Epithelial cell of prostate (primary cell): Measurements from ENCODE around the gene BTBD2.
A peak's percentile ranks its signal among the peaks of the same experiment; 100 is the strongest.

ENCODE experiments used
- DNase-seq: peaks from one replicate; pipeline ENCODE4 v3.0.0-alpha.2; 2011; ENCODE audit warnings: low read depth, low spot score
- H3K27ac ChIP-seq: fragments of 450-650 bp; 2 replicates; pipeline ENCODE4 v1.5.1; 2017; ENCODE audit warnings: mild to moderate bottlenecking

The BTBD2 gene

DNA sequence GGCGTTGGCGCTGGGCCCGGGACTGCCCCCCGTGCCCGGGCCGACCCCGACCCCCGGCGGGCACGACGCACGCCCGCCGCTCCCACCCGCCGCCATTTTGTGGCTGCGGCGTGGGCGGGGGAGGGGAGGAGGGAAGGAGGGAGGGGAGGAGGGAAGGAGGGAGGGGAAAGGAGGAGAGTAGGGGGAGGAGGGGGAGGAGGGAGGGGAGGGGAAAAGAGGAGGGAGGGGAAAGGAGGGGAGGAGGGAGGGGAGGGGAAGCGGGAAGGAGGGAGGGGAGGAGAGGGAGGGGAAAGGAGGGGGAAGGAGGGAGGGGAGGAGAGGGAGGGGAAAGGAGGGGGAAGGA is at the start of gene BTBD2:
Gene BTBD2, minus strand, starts transcription at position 107 of the 343 bp plus-strand sequence. Its CDS starts 11 bp downstream, at position 96.
- DNase-seq = no peak
- H3K27ac ChIP-seq = no peak within 1 kb of the TSS

GRCh38 chr19:2064788-2065524 is 49.4 kb upstream of the BTBD2 start:
- no peak overlapping the region for H3K27ac ChIP-seq
- no peak for DNase-seq

DNA sequence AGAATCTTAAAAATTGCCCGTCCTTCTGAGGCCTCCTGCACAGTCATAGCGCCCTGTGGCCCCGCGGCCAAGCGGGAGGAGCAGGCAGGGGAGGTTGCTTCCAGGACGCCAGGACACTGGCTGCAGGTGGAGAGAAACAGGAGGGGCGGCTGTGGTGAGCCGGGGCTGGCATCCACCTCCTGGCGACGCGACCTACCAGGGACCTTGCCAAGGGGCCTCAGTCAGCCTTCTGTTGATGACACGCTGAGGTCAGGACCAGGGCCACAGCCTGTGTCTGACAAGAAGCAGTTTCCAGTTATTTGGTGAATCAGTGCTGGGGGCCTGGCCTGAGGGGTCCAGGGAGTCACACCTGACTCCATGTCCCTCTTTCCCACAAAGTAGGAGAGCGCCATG is 48.9 kb upstream of the BTBD2 start:
- no peak for DNase-seq
- no peak overlapping the region for H3K27ac ChIP-seq

DNA sequence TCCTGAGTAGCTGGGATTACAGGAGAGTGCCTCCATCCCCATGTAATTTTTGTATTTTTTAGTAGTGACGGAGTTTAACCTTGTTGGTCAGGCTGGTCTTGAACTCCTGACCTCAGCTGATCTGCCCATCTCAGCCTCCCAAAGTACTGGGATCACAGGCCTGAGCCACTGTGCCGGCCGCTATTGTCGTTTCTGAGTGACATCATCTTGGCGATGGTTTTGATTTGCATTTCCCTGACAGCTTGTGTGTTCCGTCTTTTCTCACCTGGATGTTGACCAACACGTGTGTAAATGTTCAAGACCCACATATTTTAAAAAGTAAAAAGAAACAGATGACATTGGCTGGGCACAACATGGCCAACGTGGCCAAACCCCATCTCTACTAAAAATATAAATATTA is 48.3 kb upstream of the BTBD2 start:
- H3K27ac ChIP-seq = no peak overlapping the region
- no peak for DNase-seq

GRCh38 chr19:2062770-2063169 is 47.3 kb upstream of the BTBD2 start:
- DNase-seq = no peak
- no peak overlapping the region for H3K27ac ChIP-seq

GRCh38 chr19:2062389-2062729 is 46.8 kb upstream of the BTBD2 start:
- DNase-seq = no peak
- no peak overlapping the region for H3K27ac ChIP-seq

DNA sequence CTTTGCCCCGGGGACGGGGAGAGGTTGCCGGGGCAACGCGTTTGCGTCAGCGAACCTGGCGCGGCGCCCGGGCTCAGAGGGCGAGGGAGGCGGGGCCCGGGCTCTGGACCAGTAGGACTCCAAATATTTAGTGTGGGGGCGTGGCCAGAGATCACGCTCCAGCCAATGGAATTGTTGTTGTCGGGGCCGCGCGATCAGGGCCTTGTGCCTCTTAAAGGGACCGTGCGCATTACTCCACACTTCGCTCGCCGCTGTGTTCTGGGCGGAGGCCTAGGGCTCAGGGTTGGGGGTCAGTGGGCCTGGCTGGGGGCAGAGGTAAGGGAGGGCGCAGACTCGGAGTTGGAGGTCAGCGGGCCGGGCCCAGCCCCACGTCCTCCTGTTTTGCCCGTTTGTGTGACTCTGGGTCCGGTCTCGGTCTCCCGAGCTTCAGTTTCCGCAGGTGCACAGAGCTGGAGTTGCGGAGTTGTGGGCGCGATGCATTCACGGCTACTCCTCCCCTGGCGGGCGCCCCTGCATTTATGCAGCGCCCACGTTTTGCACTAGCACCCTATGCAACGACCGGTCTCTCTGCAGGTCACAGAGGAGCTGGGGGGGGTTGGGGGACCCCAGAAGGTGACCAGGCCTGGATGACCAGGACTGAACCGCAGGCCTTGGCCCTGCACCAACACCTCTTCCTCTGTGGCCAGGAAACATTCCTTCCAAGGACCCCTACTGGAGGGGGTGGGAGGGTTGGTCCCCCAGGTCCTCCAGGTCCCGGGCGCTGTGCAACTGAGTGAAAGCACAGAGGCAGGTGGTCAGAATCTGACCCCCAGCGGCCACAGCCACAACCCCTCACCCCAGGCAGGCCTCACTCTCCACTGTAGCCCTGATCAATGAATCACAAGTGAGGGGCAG is 46.2 kb upstream of the BTBD2 start:
- DNase-seq = peak; percentile 80
- peak overlapping the region; percentile 98 for H3K27ac ChIP-seq

GRCh38 chr19:2060884-2061494 is 45.5 kb upstream of the BTBD2 start:
- no peak for DNase-seq
- peak overlapping the region; percentile 98 for H3K27ac ChIP-seq

DNA sequence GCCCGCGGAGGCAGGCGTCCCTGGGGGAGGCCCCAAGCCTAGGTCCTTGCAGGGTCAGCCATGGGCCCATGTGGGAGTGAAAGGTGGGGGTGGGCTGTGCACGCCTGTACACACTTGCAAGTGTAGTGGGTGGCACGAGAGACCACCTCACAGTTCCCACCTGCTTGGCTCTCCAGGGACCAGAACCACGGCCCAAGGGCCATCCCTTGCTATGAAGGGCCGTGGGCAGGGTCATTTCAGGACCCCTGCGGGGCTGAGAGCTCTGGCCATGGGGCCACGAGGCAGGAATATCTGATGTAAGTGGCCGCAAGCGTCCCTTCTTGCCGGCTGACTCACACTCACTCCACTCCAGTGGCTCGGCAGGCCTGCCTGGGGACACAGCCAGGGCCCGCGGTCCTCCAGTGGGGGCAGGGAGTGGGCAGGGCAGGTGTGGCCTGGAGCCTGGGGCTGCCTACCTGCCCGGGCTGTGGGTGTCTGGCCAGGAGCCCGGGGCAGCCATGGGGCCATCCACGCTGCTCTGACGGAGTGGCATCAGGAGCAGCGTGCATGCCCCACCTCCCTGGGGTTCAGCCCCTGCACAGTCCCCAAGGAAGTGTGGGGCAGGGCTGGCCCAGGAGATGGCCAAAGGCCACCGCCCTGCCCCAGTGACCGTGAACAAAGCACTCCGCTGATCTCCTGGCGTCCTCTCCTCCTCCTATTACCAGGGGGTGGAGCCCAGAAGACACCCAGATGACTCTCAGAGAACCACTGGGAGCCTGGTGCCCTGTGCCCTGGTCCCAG is 44.1 kb upstream of the BTBD2 start:
- no peak for DNase-seq

DNA sequence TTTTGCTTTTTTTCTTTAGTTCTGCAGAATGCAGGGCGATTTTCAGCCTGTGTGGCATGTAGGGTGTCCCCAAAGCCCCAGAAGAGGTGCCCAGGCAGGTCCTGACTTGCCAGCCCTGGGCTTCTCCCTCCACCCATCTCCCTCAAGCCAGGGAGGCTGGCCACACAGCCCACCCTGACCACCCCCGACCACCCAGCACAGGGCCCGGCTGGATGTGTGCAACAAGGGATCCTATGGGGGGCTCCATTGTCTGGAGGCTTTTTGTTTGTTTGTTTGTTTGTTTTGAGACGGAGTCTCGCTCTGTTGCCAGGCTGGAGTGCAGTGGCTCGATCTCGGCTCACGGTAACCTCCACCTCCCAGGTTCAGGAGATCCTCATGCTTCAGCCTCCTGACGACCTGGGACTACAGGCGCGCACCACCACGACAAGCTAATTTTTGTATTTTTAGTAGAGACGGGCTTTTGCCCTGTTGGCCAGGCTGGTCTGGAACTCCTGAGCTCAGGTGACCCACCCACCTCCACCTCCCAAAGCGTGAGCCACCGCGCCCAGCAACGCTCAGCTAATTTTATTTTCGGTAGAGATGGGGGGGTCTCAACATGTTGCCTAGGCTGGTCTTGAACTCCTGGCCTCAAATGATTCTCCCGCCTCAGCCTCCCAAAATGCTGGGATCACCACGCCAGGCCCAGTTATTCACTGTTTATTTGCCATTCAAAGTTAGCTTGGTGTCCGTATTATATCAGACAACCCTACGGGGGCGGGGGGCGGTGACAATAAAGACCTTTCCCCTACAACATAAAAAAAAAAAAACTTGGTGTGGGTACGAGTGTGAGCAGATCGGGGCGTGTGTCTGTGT is 43.3 kb upstream of the BTBD2 start:
- no peak for DNase-seq
- peak overlapping the region; percentile 98 for H3K27ac ChIP-seq

More for the DNA sequence above, 44.1 kb upstream of the BTBD2 start:
- H3K27ac ChIP-seq = peak overlapping the region; percentile 98

- peak overlapping the region; percentile 98 for H3K27ac ChIP-seq
- no peak for DNase-seq
Measured at GRCh38 chr19:2057484-2058469, 42.3 kb upstream of the BTBD2 start.

- peak overlapping the region; percentile 98 for H3K27ac ChIP-seq
- DNase-seq = no peak
Measured at GRCh38 chr19:2056837-2057192, 41.3 kb upstream of the BTBD2 start.

GRCh38 chr19:2055931-2056836 is 40.7 kb upstream of the BTBD2 start:
- peak overlapping the region; percentile 98 for H3K27ac ChIP-seq
- DNase-seq = no peak

GRCh38 chr19:2054763-2055162 is 39.2 kb upstream of the BTBD2 start:
- H3K27ac ChIP-seq = peak overlapping the region; percentile 98
- DNase-seq = no peak

DNA sequence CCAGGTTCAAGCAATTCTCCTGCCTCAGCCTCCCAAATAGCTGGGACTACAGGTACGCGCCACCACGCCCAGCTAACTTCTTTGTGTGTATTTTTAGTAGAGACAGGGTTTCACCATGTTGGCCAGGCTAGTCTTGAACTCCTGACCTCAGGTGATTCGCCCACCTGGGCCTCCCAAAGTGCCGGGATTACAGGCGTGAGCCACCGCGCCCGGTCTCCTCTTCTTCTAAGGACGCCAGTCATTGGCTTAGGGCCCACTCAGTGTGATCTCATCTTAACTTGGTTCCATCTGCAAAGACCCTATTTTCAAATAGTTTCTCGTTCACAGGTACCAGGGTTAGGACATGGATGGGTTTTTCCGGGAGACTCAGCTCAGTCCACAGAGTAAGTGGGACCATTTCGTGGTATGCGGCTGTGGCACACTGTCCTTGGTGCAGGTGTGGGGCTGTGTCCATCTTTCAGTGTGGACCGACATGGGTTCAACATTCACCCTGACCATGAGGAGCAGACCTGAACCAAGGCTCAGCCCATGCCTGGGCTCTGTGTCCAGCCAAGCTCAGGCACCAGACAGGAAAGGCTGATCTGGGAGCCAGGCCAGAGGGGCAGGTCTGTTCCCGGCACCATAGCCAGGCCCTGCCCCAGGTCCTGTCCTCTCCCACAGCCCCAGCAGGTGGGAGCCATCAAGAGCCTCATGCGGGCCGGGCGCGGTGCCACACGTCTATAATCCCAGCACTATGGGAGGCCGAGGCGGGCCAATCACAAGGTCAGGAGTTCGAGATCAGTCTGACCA is 38.3 kb upstream of the BTBD2 start:
- no peak overlapping the region for H3K27ac ChIP-seq
- no peak for DNase-seq

DNA sequence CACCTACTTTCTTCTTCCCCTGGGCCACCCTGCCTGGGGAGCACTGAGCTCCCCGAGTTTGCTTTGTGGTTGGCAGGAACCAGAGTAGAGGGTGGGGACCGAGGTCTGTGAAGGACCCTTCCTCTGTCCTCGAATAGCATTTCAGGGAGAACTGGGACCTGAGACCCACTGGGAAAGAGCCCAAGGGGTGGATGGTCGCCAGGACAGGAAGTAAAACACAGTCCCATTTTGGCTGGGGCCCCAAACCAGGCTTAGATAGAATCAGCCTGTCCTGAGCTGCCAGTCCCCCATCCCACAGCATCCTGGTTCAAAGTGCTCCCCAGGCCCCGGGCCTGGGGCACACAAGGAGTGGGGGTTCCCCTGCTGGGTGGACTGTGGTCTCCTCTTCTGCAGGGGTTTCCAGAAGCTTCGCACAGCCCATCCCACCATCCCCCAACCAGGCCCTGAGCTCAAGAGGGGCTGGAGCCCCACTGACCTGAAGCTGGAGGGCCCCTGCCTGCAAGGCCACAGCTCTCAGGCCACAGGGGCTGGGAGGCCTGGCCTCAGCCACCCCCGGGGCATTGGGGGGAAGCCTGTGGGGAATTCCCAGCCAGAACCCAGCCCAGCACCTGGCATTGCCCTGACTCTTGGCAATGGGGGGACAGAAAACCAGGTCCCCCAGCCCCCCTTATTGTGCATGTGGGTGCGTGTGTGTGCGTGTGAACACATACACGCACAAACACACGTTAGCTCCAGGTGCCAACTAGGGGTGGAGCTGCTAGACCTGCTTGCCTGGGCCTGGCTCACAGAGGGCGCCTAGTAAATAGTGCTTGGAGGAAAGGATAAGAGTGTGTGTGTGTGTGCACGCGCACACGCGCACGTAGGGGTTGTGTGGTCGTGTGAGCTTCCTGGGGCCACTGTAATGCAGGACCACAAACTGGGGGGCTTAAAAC is 36.5 kb upstream of the BTBD2 start:
- DNase-seq = no peak

More for the DNA sequence above, 36.5 kb upstream of the BTBD2 start:
- H3K27ac ChIP-seq = peak overlapping the region; percentile 76
